Neural cell (in vitro differentiated cells): Measurements from ENCODE around the gene DAD1. TPM values are rescaled to one million over a fixed set of nuclear protein-coding genes. Genes with fewer than 3 reads are reported as not detected.

Experiments used
- H2AFZ ChIP-seq: fragments of 200-600, 300-800 bp; sonication (generic), shearing (Covaris generic); 2 replicates; pipeline ENCODE4 v1.6.0; 2014; ENCODE audit warnings: low read depth, mild to moderate bottlenecking, antibody characterized with exemption, low read length, moderate library complexity
- H3F3A ChIP-seq: fragments of 200-600 bp; shearing (Covaris generic); 2 replicates; pipeline ENCODE4 v1.6.1; 2016; ENCODE audit warnings: mild to moderate bottlenecking, moderate library complexity, mixed read lengths, antibody characterized with exemption, low read length; ENCODE audit not compliant: insufficient read depth, poor library complexity, severe bottlenecking
- H3K27ac ChIP-seq: fragments of 200-600, 300-800 bp; sonication (generic), shearing (Covaris generic); 2 replicates; pipeline ENCODE4 v1.5.1; 2014; ENCODE audit warnings: mild to moderate bottlenecking, low read length, moderate library complexity
- H3K27me3 ChIP-seq: fragments of 300-800, 200-600 bp; sonication (generic), shearing (Covaris generic); 2 replicates; pipeline ENCODE4 v1.6.0; 2014; ENCODE audit warnings: mild to moderate bottlenecking, low read depth, low read length, moderate library complexity; ENCODE audit not compliant: insufficient read depth
- H3K36me3 ChIP-seq: fragments of 300-800, 200-600 bp; sonication (generic), shearing (Covaris generic); 2 replicates; pipeline ENCODE4 v1.5.1; 2014; ENCODE audit warnings: mild to moderate bottlenecking, antibody characterized with exemption, low read length, moderate library complexity; ENCODE audit not compliant: insufficient read depth
- H3K4me2 ChIP-seq: fragments of 300-800, 200-600 bp; sonication (generic), shearing (Covaris generic); 2 replicates; pipeline ENCODE4 v1.6.0; 2014; ENCODE audit warnings: mild to moderate bottlenecking, low read length
- H3K4me3 ChIP-seq: fragments of 300-800, 200-600 bp; sonication (generic), shearing (Covaris generic); 2 replicates; pipeline ENCODE4 v1.5.1; 2014; ENCODE audit warnings: mild to moderate bottlenecking, low read length, moderate library complexity
- H3K79me2 ChIP-seq: fragments of 200-600 bp; shearing (Covaris generic); replicated peaks from 2 replicates; pipeline ENCODE4 v1.6.0; 2014; ENCODE audit warnings: mild to moderate bottlenecking, low read length, moderate library complexity; ENCODE audit not compliant: insufficient read depth
- H3K9ac ChIP-seq: fragments of 300-800, 200-600 bp; sonication (generic), shearing (Covaris generic); 2 replicates; pipeline ENCODE4 v1.6.1; 2016; ENCODE audit warnings: mild to moderate bottlenecking, low read length, mixed read lengths
- H3K9me2 ChIP-seq: fragments of 200-600 bp; shearing (Covaris generic); 2 replicates; pipeline ENCODE4 v1.6.1; 2016; ENCODE audit warnings: mild to moderate bottlenecking, low read length, mixed read lengths; ENCODE audit not compliant: insufficient read depth
- H3K9me3 ChIP-seq: fragments of 200-600, 300-800 bp; sonication (generic), shearing (Covaris generic); 2 replicates; pipeline ENCODE4 v1.6.1; 2016; ENCODE audit warnings: mild to moderate bottlenecking, mixed run types, low read length, moderate library complexity, mixed read lengths
- H4K20me1 ChIP-seq: fragments of 200-600 bp; shearing (Covaris generic); 2 replicates; pipeline ENCODE4 v1.6.1; 2016; ENCODE audit warnings: mild to moderate bottlenecking, mixed run types; ENCODE audit not compliant: insufficient read depth
- CTCF ChIP-seq: fragments of 450-650 bp; IDR thresholded peaks from 2 replicates; pipeline ENCODE4 v1.5.1; 2014; ENCODE audit warnings: antibody characterized with exemption, mild to moderate bottlenecking, moderate library complexity; ENCODE audit not compliant: poor library complexity, severe bottlenecking
- EP300 ChIP-seq: fragments of 450-650 bp; conservative IDR thresholded peaks from 2 replicates; pipeline ENCODE4 v1.6.1; 2014; ENCODE audit warnings: antibody characterized with exemption, mild to moderate bottlenecking, moderate library complexity; ENCODE audit not compliant: poor library complexity, severe bottlenecking
- EZH2 ChIP-seq: fragments of 200-600, 300-800 bp; shearing (Covaris generic), sonication (generic); IDR thresholded peaks from 2 replicates; pipeline ENCODE4 v1.6.1; 2014; ENCODE audit warnings: antibody characterized with exemption, low read length, borderline replicate concordance, mild to moderate bottlenecking; ENCODE audit not compliant: insufficient read depth, poor library complexity, severe bottlenecking
- MXI1 ChIP-seq: fragments of 450-650 bp; conservative IDR thresholded peaks from 2 replicates; pipeline ENCODE4 v1.6.1; 2014; ENCODE audit warnings: antibody characterized with exemption, mild to moderate bottlenecking; ENCODE audit not compliant: poor library complexity, severe bottlenecking
- POLR2AphosphoS5 ChIP-seq: IDR thresholded peaks from 2 replicates; pipeline ENCODE4 v1.6.1; 2012
- RAD21 ChIP-seq: fragments of 450-650 bp; conservative IDR thresholded peaks from 2 replicates; pipeline ENCODE4 v1.6.1; 2014; ENCODE audit warnings: antibody characterized with exemption, mild to moderate bottlenecking, moderate library complexity
- REST ChIP-seq: IDR thresholded peaks from 2 replicates; pipeline ENCODE4 v1.6.1; 2012; ENCODE audit warnings: borderline replicate concordance
- SMC3 ChIP-seq: fragments of 450-650 bp; conservative IDR thresholded peaks from 2 replicates; pipeline ENCODE4 v1.6.1; 2014; ENCODE audit warnings: antibody characterized with exemption, mild to moderate bottlenecking, moderate library complexity; ENCODE audit not compliant: poor library complexity
- TAF1 ChIP-seq: IDR thresholded peaks from 2 replicates; pipeline ENCODE4 v1.6.1; 2012; ENCODE audit warnings: low read depth
- polyA plus RNA-seq: library from polyadenylated mRNA; depleted of rRNA; stranded (reverse); fragments of >200 nt; gene quantifications from 2 replicates; pipeline ENCODE4 v1.2.3, GENCODE V29; 2014

DAD1 gene
- polyA plus RNA-seq, 1 donor from 2014 or later = 369 TPM

GRCh38 chr14:22557846-22558220 lies 31.2 kb downstream of the DAD1 start:
- Histone ChIP-seq H3K36me3 (no peaks in the 10 kb centered on the region), H3K9me2 (no peaks in the 10 kb centered on the region), H3K79me2 (no peaks in the 10 kb centered on the region), H3K4me3 (no peak overlapping the region), H3F3A (no peaks in the 10 kb centered on the region), H3K9ac (peak overlapping the region; percentile 13), H4K20me1 (no peaks in the 10 kb centered on the region), H3K27me3 (no peaks in the 10 kb centered on the region), H3K4me2 (no peak overlapping the region), H2AFZ (no peak overlapping the region), H3K27ac (no peak overlapping the region), H3K9me3 (no peaks in the 10 kb centered on the region)
- no peak for TF ChIP-seq EP300
- no peak for TF ChIP-seq EZH2
- no peak for TF ChIP-seq MXI1
- TF ChIP-seq TAF1 = no peak
- no peak for TF ChIP-seq REST
- no peak for TF ChIP-seq POLR2AphosphoS5
- no peak for TF ChIP-seq RAD21
- no peak for TF ChIP-seq SMC3
- TF ChIP-seq CTCF = no peak

GRCh38 chr14:22556990-22557623 lies 31.9 kb downstream of the DAD1 start:
- Histone ChIP-seq H2AFZ (no peak overlapping the region), H3F3A (no peaks in the 10 kb centered on the region), H3K79me2 (no peaks in the 10 kb centered on the region), H3K9ac (peak overlapping the region; percentile 34), H3K4me2 (no peak overlapping the region), H3K4me3 (peak overlapping the region; percentile 43), H3K27ac (no peak overlapping the region), H3K9me2 (no peaks in the 10 kb centered on the region), H3K36me3 (no peaks in the 10 kb centered on the region), H3K27me3 (no peaks in the 10 kb centered on the region), H3K9me3 (no peaks in the 10 kb centered on the region), H4K20me1 (no peaks in the 10 kb centered on the region)
- TF ChIP-seq SMC3 = peak; percentile 96
- peak; percentile 100 for TF ChIP-seq CTCF
- TF ChIP-seq EP300 = no peak
- TF ChIP-seq REST = no peak
- peak; percentile 97 for TF ChIP-seq RAD21
- no peak for TF ChIP-seq TAF1
- TF ChIP-seq POLR2AphosphoS5 = no peak
